ENCODE measurements around the gene TIMM8B.
"Not testable (repeated sequence)": the region's sequence is repeated elsewhere in the genome, so short reads cannot be mapped to it uniquely, and the experiment has no call there.

Gene TIMM8B

DNA sequence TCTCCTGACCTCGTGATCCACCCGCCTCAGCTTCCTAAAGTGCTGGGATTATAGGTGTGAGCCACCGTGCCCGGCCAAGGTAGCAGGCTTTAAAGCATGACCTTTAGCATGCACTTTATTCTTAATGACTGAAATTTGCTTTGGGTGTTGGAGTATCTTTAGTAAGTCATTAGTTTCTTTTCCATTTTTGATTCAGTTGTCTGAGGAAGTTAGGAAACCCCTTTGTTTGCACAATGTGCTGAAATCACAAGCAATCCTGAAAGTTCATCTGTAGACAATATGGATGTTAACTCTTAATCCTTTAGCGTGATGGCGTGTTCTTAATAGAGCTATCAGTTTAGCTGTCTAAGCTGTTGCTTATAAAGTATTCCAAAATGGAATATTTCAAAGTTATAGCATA is 16.9 kb upstream of the TIMM8B start:
- H3K36me3 ChIP-seq (ENCODE audit: control insufficient read depth, insufficient read depth, low read length) = no peaks in the 10 kb centered on the region
- H3K4me2 ChIP-seq (ENCODE audit: low read length) = no peak overlapping the region
- H3K4me1 ChIP-seq = peaks cover 4% of the 10 kb centered on the region
- no peaks in the 10 kb centered on the region for H3K79me2 ChIP-seq
- H3K27me3 ChIP-seq (ENCODE audit: control insufficient read depth, insufficient read depth, low read length) = no peaks in the 10 kb centered on the region
- no peak overlapping the region for H3K9ac ChIP-seq
- no peak overlapping the region for H3K4me3 ChIP-seq (ENCODE audit: low read depth, low read length)
- no peak overlapping the region for H2AFZ ChIP-seq
- H3K27ac ChIP-seq = no peak overlapping the region
- no peaks in the 10 kb centered on the region for H3K9me3 ChIP-seq (ENCODE audit: control insufficient read depth, low read length)
- TF ChIP-seq, protein P1, sequence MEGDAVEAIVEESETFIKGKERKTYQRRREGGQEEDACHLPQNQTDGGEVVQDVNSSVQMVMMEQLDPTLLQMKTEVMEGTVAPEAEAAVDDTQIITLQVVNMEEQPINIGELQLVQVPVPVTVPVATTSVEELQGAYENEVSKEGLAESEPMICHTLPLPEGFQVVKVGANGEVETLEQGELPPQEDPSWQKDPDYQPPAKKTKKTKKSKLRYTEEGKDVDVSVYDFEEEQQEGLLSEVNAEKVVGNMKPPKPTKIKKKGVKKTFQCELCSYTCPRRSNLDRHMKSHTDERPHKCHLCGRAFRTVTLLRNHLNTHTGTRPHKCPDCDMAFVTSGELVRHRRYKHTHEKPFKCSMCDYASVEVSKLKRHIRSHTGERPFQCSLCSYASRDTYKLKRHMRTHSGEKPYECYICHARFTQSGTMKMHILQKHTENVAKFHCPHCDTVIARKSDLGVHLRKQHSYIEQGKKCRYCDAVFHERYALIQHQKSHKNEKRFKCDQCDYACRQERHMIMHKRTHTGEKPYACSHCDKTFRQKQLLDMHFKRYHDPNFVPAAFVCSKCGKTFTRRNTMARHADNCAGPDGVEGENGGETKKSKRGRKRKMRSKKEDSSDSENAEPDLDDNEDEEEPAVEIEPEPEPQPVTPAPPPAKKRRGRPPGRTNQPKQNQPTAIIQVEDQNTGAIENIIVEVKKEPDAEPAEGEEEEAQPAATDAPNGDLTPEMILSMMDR (IDR thresholded peaks at IDR 0.05) = no peak

GRCh38 chr11:112100462-112100861 is 13.9 kb upstream of the TIMM8B start:
- Histone ChIP-seq H2AFZ (no peak overlapping the region), H3K4me3 (ENCODE audit: low read depth, low read length) (no peak overlapping the region), H3K4me1 (peaks cover 4% of the 10 kb centered on the region), H3K9me3 (ENCODE audit: control insufficient read depth, low read length) (no peaks in the 10 kb centered on the region), H3K36me3 (ENCODE audit: control insufficient read depth, insufficient read depth, low read length) (no peaks in the 10 kb centered on the region), H3K4me2 (ENCODE audit: low read length) (no peak overlapping the region), H3K27me3 (ENCODE audit: control insufficient read depth, insufficient read depth, low read length) (no peaks in the 10 kb centered on the region), H3K9ac (no peak overlapping the region), H3K79me2 (no peaks in the 10 kb centered on the region), H3K27ac (no peak overlapping the region)
- TF ChIP-seq, protein P1 (IDR thresholded peaks at IDR 0.05) = no peak

GRCh38 chr11:112097734-112098528 is 11.4 kb upstream of the TIMM8B start:
- H3K79me2 ChIP-seq = no peaks in the 10 kb centered on the region
- TF ChIP-seq, protein P1 (IDR thresholded peaks at IDR 0.05) = no peak
- no peak overlapping the region for H2AFZ ChIP-seq
- no peaks in the 10 kb centered on the region for H3K36me3 ChIP-seq (ENCODE audit: control insufficient read depth, insufficient read depth, low read length)
- peaks cover 4% of the 10 kb centered on the region for H3K4me1 ChIP-seq
- H3K27me3 ChIP-seq (ENCODE audit: control insufficient read depth, insufficient read depth, low read length) = no peaks in the 10 kb centered on the region
- H3K9me3 ChIP-seq (ENCODE audit: control insufficient read depth, low read length) = no peaks in the 10 kb centered on the region
- no peak overlapping the region for H3K4me3 ChIP-seq (ENCODE audit: low read depth, low read length)
- no peak overlapping the region for H3K4me2 ChIP-seq (ENCODE audit: low read length)
- H3K9ac ChIP-seq = no peak overlapping the region
- H3K27ac ChIP-seq = no peak overlapping the region

DNA sequence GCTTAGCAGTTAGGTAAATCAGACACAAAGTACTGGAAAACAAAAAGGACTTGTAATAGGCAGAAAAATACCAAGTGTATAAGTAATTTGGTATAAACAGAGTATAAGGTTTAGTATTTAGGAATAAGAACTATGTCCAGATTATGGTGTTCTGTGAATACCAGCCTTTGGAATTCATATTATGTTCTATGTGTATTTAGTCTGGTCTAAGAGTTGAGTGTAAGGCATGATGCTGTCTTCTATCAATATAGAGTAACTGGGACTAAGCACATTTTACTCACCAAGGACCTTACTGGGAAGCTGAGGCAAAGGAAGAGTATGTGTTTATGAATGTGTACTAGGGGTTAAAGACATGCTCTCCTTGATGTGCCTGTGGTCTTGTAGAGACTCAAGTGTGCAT is 9.6 kb upstream of the TIMM8B start:
- H3K9me3 ChIP-seq (ENCODE audit: control insufficient read depth, low read length) = no peaks in the 10 kb centered on the region
- H3K9ac ChIP-seq = no peak overlapping the region
- TF ChIP-seq, protein P1 (IDR thresholded peaks at IDR 0.05) = no peak
- no peak overlapping the region for H3K4me3 ChIP-seq (ENCODE audit: low read depth, low read length)
- no peak overlapping the region for H3K27ac ChIP-seq
- no peak overlapping the region for H2AFZ ChIP-seq
- no peaks in the 10 kb centered on the region for H3K36me3 ChIP-seq (ENCODE audit: control insufficient read depth, insufficient read depth, low read length)
- H3K79me2 ChIP-seq = no peaks in the 10 kb centered on the region
- H3K27me3 ChIP-seq (ENCODE audit: control insufficient read depth, insufficient read depth, low read length) = no peaks in the 10 kb centered on the region
- H3K4me2 ChIP-seq (ENCODE audit: low read length) = no peak overlapping the region
- peaks cover 4% of the 10 kb centered on the region for H3K4me1 ChIP-seq

GRCh38 chr11:112095302-112095701 is 8.7 kb upstream of the TIMM8B start:
- not testable (repeated sequence) for H3K4me3 ChIP-seq (ENCODE audit: low read depth, low read length); H3K4me1 ChIP-seq; H3K36me3 ChIP-seq (ENCODE audit: control insufficient read depth, insufficient read depth, low read length); H3K9me3 ChIP-seq (ENCODE audit: control insufficient read depth, low read length); H3K9ac ChIP-seq; H3K27me3 ChIP-seq (ENCODE audit: control insufficient read depth, insufficient read depth, low read length); H3K27ac ChIP-seq; H3K4me2 ChIP-seq (ENCODE audit: low read length); H3K79me2 ChIP-seq; H2AFZ ChIP-seq

All from parathyroid adenoma (tissue), 2 donors.